Glomerular visceral epithelial cell (primary cell): Measurements from ENCODE around the gene COL23A1.
"Not testable (repeated sequence)": the region's sequence is repeated elsewhere in the genome, so short reads cannot be mapped to it uniquely, and the experiment has no call there.

Experiments used
- DNase-seq: peaks from one replicate; pipeline ENCODE4 v3.0.0-alpha.2; 2016; ENCODE audit errors: extremely low spot score

COL23A1 gene

DNA sequence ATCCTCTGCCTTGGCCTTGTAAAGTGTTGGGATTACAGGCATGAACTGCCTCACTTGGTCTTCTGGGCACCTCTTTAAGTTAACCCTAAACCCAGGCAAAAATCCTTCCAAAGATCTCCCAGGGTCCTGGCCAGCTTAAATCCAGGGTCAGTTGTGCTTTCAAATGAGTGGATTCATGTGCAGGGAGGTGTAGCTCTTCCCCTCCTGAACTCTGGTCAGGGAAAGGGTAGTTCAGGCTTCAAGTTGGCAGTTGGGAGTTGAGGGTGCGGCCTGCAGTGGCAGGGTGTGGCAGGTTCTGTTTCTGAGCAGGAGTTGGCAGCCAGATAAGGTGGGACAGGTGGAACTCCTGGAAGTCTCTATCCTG, 382.3 kb downstream of the COL23A1 start:
- no peak for DNase-seq

DNA sequence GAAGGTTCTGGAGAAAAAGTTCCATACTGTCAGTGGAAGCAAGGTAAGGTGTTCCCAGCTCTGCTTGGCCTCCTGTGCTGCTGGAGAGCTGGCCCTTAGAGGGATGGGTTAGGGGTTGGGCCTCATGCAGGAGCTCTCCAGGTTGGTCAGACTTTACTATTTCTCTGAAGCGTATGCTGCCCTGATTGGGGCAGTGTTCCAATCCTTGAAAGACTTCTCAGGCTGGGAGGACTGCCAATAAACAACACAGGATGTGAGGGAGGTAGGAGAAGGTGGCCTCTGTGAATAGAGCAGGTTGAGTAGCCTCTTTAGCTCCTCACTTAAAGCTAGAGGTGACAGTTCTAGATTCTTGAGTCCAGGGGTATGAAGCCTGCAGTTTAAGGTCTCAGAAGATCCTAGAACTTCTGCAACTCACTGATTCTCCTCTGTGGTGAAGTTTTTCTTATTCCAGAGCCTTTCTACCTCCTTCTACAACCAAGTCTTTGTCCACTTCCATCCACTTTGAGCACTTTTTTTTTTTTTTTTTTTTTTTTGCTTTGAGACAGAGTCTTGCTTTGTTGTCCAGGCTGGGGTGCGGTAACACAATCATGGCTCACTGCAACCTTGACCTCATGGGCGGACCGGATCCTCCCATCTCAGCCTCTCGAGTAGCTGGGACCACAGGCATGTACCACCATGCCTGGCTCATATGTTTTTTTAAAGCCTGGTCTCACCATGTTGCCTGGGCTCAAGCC, 382.8 kb downstream of the COL23A1 start:
- DNase-seq: peak; percentile 62

DNA sequence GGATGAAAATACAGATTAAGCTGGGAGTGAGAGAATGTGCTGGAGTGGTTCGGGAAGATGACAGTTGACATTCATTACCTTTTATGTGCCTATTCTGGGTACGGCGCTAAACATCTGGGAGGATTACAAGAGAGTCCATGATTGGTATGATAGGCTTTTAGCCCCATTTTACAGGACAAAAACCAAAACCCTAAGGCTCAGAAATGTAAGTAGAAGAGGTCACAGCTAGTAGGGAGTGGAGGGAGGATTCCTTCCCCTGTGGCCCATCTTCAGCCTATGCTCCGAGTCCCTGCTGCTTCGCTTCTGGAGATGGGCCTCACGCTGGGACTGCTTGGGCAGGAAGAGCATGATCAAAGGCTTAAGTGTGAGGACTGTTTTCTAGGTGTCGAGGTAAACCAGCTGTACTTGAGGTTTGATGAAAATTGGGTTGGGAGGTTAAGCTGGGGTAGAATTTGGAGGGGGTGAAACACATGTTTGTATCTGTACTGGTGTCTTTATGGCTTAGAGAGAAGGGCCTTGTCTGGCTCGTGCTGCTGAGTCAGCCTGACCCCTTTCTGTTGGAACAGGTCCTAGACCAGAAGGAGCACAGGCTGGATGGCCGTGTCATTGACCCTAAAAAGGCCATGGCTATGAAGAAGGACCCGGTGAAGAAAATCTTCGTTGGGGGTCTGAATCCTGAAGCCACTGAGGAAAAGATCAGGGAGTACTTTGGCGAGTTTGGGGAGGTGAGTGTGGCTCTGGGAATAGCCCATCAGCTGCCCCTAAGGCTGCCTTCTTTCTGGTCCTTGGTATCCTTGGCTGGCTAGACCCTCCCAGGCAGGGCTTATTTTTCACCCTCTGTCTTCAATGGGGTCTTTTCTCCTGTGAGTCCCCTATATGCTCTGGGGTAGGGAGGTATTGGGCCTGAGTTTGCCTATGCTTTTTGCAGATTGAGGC, 383.8 kb downstream of the COL23A1 start:
- DNase-seq: no peak

DNA sequence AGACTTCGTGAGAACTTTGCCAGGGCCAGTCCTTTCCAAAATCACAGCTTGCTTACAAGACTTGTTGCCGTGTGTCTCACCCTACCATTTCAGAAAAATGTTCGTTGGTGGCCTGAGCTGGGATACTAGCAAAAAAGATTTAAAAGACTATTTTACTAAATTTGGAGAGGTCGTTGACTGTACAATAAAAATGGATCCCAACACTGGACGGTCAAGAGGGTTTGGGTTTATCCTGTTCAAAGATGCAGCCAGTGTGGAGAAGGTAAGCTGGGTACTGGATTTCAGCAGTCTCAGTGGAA, 384.5 kb downstream of the COL23A1 start:
- no peak for DNase-seq

DNA sequence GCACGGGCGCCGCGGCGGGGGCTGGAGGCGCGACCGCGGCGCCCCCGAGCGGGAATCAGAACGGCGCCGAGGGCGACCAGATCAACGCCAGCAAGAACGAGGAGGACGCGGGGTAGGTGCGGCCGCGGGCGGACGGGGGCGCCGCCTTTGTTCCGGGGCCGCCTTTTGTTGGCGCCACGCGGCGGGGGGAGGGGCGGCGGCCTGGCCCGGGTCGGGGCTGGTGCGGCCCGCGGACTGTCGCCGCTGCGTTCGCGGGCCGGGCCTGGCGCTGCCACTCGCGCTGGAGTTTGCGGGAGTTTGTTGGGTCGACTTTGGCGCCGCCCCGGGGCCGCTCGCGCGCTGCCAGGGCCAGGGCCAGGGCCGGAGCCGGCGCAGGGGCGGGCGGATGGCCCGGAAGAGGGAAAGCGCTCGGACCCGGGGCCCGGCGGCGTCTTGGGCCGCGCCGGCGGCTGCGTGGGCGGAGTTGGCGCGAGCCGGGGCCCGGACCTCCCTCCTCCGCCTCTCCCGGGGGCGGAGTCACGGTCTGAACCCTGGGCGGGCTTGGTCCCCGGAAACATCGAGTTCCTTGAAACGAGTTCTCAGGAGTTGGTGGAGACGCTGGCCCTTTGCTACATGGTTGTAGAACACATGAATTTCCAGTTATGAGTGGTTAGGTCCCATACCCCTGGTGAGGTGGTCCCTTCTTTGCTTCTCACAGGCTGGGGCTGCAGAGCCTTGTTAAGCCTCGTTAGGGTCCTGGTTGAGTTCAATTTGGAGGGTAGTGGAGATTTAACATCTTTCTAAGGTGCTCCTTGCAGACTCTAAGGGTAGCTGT, 385.1 kb downstream of the COL23A1 start:
- peak; percentile 80 for DNase-seq

DNA sequence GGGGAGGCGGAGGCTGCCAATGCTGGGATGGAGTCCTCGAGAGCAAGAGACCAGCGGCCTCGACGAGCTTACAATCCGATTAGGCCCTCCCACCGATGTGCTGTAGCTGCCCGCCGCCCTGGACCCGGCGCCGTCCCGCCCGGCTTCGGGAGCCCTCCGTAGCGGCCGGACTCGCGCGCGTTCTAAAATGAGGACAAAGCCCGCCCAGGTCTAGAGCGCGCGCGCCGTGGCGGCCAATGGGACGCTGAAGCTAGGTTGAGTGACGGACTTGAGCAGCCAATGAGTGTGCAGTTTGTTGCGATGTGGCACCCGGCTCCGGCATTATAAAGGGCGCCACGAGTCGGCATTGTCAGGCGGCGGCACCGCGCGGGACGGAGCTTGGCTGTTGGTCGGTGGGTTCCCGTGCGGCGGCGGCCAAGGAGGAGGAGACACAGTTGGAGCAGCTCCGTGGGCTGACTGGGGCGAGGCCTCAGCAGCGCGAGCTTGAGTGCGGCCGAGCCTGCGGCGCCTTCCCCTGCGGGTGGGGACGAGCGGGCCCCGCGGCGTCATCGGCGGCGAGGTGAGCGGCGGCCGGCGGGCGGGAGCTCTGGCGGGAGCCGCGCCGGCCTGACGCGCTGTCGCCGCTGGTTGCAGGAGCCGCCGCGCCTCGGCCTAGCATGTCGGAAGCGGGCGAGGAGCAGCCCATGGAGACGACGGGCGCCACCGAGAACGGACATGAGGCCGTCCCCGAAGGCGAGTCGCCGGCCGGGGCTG, 385.8 kb downstream of the COL23A1 start, which contains the start of gene HNRNPAB:
TSS of gene HNRNPAB (plus strand) at position 352 of the 753 bp plus-strand sequence. CDS start at position 657, 305 bp downstream.
- DNase-seq: peak; percentile 98

DNA sequence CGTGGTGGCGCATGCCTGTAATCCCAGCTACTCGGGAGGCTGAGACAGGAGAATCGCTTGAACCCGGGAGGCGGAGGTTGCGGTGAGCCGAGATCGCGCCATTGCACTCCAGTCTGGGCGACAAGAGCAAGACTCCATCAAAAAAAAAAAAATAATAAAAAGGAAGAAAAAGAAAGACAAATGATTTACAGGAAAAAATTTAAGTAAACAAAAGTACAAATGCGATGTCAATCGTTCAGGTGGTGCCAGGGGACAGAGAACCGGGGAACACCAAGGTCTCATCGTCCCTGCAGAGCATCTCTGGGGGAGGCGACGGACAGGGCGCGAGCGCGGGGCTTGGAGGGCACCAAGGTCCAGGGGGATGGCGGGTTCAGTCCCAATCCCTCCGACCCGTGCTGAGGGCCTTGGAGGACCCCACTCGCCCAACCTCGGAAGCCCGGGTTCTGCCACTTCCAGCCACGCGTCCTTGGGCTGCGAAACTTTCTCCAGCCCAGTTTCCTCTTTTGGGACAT, 386.5 kb downstream of the COL23A1 start:
- DNase-seq: no peak

DNA sequence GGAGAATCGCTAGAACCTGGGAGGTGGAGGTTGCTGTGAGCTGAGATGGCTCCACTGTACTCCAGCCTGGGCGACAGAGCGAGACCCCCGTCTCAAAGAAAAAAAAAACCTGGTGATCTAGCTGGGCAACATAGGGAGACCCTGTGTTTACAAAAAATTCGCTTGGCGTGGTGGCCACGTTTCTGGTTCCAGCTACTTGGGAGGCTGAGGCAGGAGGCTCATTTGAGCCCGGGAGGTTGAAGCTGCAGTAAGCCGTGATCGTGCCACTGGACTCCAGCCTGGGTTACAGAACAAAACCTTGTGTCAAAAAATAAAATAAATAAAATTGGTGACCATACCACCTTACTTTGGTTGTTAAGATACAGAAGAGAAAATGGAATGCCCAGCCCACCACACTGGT, 387.7 kb downstream of the COL23A1 start:
- DNase-seq: no peak

DNA sequence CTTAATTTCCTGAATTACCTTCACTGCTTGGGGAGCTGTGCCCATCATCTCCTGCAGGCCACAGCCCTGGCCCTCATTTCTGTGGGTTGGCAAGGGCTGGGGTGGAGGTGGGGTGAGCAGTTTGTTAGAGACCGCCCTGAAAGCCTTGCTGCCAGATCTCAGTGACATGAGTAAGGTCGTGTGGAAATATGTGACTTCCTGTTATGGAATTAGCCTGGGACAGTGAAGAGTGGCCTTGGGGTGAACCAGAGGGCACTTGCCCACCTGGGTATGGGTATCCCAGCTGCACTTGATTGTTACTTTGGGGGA, 388.3 kb downstream of the COL23A1 start:
- no peak for DNase-seq

DNA sequence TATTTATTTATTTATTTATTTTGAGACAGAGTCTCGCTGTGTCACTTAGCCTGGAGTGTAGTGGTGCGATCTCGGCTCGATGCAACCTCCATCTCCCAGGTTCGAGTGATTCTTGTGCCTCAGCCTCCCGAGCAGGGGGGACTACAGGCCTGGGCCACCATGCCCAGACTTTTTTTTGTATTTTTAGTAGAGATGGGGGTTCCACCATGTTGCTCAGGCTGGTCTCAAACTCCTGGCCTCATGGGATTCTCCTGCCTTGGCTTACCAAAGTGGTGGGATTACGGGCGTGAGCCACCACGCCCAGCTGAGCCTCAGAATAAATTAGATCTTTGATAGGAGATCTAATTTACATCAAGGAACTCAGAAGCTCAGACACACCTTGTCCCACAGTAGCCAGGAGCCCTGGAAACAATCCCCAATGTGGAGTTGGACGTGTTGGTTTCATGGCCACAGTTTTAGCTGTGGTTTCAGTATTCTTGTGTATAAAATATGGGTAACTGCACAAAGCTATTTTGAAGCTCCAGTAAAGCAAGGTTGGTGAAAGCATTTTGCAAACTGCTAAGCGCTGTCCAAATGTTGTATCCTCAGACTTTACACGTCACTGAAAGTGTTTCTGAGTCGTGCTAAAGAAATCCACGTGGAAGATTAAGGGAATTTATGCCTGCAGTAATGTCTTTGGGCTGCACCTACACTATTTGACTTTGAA, 388.8 kb downstream of the COL23A1 start:
- DNase-seq: no peak

DNA sequence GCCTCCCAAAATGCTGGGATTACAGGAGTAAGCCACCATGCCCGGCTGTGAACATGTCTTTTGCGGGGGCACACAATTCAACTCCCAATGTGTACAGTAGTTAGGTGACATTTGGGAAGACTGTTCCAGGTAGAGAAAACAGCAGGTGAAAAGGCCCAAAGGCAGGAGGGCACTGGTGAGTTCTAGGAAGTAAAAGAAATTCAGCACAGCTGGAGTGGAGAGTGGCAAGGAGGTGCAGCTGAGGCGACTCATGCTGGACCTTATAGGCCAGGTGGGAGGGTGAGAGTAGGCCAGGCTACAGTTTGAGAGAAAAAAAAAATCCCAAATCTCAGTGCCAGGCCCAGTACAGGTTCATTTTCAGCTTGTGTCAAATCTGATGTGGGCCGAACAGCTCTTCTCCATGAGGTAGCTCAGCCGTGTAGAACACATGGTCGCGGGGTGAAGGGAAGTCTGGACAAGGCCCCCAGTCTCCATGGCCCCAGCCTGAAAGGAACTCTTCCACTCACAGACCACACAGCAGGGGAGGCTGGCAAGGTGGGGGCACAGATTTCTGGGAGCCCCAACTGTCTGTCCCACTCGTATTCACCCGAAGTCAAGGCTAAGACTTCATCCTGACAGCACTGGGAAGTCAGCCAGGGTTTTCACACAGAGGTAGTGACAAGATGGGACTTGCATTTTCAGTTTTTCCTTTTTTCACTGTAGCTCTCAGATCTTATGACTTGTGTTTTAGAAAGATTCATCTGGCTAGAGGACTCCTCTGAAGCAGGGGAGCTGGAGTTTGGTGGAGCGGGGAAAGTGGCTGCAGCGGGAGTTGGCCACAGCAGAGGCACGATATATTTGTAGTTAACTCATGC, 390.4 kb downstream of the COL23A1 start:
- no peak for DNase-seq

DNA sequence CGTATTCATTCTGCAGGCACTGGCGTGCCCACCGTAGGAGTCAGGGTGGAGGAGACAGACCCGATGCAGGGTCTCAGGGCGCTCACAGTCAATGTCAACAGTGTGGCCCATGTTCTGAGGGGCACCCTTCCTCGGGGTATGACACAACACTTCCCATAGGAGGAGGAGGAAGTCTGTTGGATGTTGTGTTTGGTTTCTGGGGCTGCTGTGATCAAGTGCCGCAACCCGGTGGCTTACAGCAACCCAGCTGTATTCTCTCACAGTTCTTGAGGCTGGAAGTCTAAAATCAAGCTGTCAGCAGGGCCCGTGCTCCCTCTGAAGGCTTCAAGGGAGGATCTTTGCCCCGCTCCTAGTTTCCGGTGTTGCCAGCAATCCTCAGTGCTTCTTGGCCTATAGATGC, 391.5 kb downstream of the COL23A1 start:
- DNase-seq: no peak

DNA sequence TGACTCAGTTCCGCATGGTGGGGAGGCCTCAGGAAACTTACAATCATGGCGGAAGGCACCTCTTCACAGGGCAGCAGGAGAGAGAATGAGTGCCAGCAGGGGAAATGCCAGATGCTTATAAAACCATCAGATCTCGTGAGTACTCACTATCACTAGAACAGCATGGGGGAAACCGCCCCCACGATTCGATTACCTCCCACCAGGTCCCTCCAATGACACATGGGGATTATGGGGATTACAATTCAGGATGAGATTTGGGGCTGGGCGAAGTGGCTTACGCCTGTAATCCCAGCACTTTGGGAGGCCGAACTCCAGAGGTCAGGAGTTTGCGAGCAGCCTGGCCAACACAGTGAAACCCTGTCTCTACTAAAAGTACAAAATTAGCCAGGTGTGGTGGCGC, 392.0 kb downstream of the COL23A1 start:
- not testable (repeated sequence) for DNase-seq

DNA sequence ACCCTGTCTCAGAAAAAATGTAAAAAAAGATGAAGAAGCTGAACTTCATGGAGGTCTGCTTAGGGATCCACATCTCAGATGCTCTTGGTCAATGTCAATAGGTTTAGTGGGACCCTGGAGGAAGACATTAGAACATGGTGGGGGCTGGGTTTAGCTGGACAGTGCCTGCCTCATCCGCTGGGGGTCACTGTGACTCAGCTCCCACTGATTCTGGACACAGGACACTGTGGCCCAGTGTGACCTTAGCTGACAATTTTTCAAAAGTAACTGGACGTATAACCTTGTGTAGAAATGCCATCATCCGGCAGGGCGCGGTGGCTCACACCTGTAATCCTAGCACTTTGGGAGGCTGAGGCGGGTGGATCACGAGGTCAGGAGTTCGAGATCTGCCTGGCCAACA, 393.2 kb downstream of the COL23A1 start:
- no peak for DNase-seq

DNA sequence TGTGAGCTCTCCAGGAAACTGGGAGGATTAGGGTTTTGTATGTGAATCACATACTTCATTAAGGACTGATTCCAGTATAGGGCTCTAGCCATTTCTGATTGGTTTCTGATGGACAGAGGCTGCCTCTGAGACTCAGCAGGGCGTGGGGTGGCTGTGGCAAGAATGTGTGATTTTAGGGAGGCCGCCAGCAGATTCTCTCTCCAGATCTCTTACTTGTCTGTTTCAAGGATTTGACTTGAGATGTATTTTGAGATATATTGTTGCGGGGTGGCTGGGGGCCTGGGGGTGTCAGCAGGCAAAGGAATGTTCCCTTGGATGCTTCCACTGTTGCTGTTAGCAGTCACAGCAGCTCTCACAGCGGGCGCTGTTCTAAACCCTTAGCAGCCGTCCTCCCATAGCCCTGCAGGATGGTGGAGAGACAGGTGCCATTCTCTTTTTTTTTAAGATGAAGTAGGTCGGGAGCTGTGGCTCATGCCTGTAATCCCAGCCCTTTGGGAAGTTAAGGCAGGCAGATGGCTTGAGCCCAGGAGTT, 393.8 kb downstream of the COL23A1 start:
- no peak for DNase-seq

DNA sequence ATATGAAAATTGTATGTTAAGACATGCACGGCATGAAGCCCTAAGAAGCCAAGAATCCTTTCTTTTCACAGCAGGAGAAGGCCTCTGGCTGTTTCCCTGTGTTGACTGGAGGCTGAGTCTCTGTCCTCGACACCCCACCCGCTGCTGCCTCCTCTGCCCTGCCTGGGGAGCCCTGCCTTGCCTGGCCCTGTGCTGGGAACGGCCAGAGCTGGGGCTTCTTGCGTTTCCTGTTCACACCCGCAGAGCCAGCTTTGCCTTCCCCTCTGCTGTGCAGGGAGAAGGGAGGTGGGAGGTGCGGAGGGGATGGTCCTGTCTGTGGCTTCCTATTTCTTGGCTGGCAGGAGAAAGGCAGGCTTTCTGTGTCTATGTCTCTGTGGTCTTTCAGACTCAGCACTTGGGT, 396.2 kb downstream of the COL23A1 start:
- DNase-seq: no peak

DNA sequence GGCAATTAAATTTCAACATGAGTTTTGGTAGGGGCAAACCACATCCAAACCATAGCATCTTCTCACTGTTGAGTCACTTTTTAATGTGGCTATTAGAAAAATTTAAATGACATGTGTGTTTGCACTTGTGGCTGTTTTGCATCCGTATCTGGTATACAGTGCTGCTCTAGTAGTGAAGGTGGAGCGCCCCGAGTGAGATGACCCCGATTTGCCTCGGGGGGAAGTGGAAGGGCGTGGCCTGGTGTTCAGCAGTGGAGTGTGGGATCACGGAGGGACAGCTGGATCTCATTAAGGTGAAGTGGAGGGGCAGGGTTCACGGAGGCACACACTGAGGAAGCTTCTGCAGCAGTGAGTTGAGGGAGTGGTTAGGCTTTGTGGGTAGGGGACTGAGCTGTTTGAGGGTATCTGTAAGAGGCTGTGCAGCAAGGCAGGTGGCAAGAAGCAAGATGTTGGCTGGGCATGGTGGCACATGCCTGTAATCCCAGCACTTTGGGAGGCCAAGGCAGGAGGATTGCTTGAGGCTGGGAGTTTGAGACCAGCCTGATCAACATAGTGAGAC, 396.9 kb downstream of the COL23A1 start:
- no peak for DNase-seq

DNA sequence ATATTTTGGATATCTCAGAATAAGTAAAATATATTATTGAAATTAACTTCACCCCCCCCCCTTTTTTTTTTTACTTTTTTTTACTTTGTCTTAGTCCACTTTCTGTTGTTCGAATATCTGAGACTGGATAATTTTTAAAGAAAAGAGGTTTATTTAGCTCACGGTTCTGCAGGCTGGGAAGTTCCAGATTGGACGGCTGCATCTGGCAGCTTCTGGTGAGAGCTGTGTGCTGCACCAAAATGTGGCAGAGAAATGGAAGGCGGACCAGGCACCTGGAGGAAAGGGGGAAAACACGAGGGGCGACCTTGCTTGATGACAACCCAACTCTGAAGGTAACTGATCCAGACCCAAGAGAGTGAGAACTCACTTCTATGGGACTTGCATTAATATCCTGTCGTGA, 397.4 kb downstream of the COL23A1 start:
- no peak for DNase-seq

DNA sequence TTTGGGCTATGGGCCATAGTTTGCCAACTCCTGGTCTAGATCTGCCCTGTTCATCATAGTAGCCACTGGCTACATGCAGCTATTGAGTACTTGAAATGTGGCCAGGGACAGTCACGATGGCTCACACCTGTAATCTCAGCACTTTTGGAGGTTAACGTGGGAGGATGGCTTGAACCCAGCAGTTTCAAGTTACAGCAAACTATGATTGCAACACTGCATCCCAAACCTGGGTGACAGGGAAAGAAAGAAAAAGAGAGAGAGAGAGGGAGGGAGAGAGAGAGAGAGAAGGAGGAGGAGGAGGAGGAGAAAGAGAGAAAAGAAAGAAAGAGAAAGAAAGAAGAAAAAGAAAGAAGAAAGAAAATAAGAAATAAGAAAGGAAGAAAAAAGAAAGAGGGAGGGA, 397.9 kb downstream of the COL23A1 start:
- DNase-seq: no peak
